ENCODE measurements around the gene PTPRK.

PTPRK gene

GRCh38 chr6:128414943-128415342 is 105.5 kb downstream of the PTPRK start:
- Histone ChIP-seq H3K4me3 (ENCODE audit: low read depth in 1 of 2, low read length in 1 of 2) (no peak overlapping the region), H3K27ac (no peak overlapping the region), H3K36me3 (no peaks in the 10 kb centered on the region), H3K9me3 (no peaks in the 10 kb centered on the region), H3K27me3 (no peaks in the 10 kb centered on the region), H3K4me1 (ENCODE audit: control insufficient read depth in 1 of 2, insufficient read depth in 1 of 2, low read depth in 1 of 2, low read length in 1 of 2) (no peaks in the 10 kb centered on the region)
- TF ChIP-seq, protein P1, sequence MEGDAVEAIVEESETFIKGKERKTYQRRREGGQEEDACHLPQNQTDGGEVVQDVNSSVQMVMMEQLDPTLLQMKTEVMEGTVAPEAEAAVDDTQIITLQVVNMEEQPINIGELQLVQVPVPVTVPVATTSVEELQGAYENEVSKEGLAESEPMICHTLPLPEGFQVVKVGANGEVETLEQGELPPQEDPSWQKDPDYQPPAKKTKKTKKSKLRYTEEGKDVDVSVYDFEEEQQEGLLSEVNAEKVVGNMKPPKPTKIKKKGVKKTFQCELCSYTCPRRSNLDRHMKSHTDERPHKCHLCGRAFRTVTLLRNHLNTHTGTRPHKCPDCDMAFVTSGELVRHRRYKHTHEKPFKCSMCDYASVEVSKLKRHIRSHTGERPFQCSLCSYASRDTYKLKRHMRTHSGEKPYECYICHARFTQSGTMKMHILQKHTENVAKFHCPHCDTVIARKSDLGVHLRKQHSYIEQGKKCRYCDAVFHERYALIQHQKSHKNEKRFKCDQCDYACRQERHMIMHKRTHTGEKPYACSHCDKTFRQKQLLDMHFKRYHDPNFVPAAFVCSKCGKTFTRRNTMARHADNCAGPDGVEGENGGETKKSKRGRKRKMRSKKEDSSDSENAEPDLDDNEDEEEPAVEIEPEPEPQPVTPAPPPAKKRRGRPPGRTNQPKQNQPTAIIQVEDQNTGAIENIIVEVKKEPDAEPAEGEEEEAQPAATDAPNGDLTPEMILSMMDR (IDR thresholded peaks at IDR 0.05): no peak

DNA sequence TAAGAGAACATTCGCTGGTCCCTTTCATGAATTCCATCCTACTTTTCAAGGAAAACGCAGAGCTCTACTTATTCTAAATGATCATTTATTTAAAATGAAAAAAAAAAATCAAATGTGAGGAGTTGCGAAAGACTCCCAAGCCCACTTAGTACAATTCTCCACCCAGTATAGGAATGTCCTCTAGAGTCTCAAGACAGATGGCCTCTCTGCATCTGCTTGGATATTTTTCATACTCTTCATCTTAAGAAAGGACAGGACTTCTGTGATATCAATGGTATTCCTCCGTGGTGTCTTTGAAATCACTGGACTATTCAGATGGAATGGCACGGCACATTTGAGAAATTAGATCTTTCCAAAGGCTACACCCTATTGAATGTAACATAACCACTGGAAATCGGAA is 107.1 kb downstream of the PTPRK start:
- no peaks in the 10 kb centered on the region for H3K9me3 ChIP-seq
- no peaks in the 10 kb centered on the region for H3K36me3 ChIP-seq
- no peaks in the 10 kb centered on the region for H3K4me1 ChIP-seq (ENCODE audit: control insufficient read depth in 1 of 2, insufficient read depth in 1 of 2, low read depth in 1 of 2, low read length in 1 of 2)
- TF ChIP-seq, protein P1 (IDR thresholded peaks at IDR 0.05): no peak
- no peak overlapping the region for H3K27ac ChIP-seq
- H3K4me3 ChIP-seq (ENCODE audit: low read depth in 1 of 2, low read length in 1 of 2): no peak overlapping the region
- H3K27me3 ChIP-seq: no peaks in the 10 kb centered on the region

GRCh38 chr6:128412680-128413079 is 107.7 kb downstream of the PTPRK start:
- Histone ChIP-seq H3K9me3 (no peaks in the 10 kb centered on the region), H3K4me1 (ENCODE audit: control insufficient read depth in 1 of 2, insufficient read depth in 1 of 2, low read depth in 1 of 2, low read length in 1 of 2) (no peaks in the 10 kb centered on the region), H3K27ac (no peak overlapping the region), H3K4me3 (ENCODE audit: low read depth in 1 of 2, low read length in 1 of 2) (no peak overlapping the region), H3K36me3 (no peaks in the 10 kb centered on the region), H3K27me3 (no peaks in the 10 kb centered on the region)
- TF ChIP-seq, protein P1 (IDR thresholded peaks at IDR 0.05): no peak

DNA sequence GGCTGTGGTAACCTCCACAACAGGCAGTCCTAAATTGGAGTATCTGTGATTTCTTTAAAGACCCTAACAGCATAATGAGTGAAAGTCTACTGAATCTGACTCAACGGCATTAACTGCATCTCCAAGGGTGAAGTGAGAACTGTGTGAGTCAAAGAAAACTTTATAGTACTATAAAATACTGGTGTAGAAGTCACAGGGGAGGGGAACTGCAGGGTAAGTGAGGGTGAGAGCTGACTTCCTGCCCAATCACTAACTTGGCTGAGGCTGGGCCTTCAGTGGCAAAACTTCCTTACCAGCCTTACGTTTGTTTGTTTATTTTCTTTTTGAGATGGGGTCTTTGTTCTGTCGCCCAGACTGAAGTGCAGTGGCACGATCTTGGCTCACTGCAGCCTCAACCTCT is 109.8 kb downstream of the PTPRK start:
- Histone ChIP-seq H3K9me3 (no peaks in the 10 kb centered on the region), H3K27ac (no peak overlapping the region), H3K4me1 (ENCODE audit: control insufficient read depth in 1 of 2, insufficient read depth in 1 of 2, low read depth in 1 of 2, low read length in 1 of 2) (no peaks in the 10 kb centered on the region), H3K27me3 (no peaks in the 10 kb centered on the region), H3K36me3 (no peaks in the 10 kb centered on the region), H3K4me3 (ENCODE audit: low read depth in 1 of 2, low read length in 1 of 2) (no peak overlapping the region)
- TF ChIP-seq, protein P1 (IDR thresholded peaks at IDR 0.05): no peak

- Histone ChIP-seq H3K36me3 (no peaks in the 10 kb centered on the region), H3K4me1 (ENCODE audit: control insufficient read depth in 1 of 2, insufficient read depth in 1 of 2, low read depth in 1 of 2, low read length in 1 of 2) (no peaks in the 10 kb centered on the region), H3K27ac (no peak overlapping the region), H3K4me3 (ENCODE audit: low read depth in 1 of 2, low read length in 1 of 2) (no peak overlapping the region), H3K27me3 (no peaks in the 10 kb centered on the region), H3K9me3 (no peaks in the 10 kb centered on the region)
- TF ChIP-seq, protein P1 (IDR thresholded peaks at IDR 0.05): no peak
These were observed 111.4 kb downstream of the PTPRK start for GRCh38 chr6:128409003-128409402.

DNA sequence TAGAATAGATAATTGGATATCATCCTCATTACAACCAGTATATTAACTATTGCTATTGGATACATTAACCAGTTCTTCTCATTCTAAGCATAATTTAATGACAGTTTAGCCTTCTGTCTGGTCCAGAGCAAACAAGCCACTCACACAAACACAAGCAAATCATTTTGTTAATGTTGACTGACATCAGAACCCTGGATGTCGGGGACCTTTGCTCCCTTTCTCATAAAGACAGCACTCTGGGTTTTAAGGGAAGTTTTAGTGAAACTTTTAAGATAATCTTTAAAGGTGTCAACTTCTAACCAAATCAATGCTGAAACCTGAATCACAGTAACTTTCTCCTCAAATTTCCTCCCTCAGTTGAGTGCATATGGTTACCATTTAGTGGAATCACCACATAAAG is 113.9 kb downstream of the PTPRK start:
- H3K36me3 ChIP-seq: no peaks in the 10 kb centered on the region
- no peak overlapping the region for H3K27ac ChIP-seq
- H3K4me1 ChIP-seq (ENCODE audit: control insufficient read depth in 1 of 2, insufficient read depth in 1 of 2, low read depth in 1 of 2, low read length in 1 of 2): no peaks in the 10 kb centered on the region
- H3K27me3 ChIP-seq: no peaks in the 10 kb centered on the region
- H3K4me3 ChIP-seq (ENCODE audit: low read depth in 1 of 2, low read length in 1 of 2): no peak overlapping the region
- no peaks in the 10 kb centered on the region for H3K9me3 ChIP-seq
- TF ChIP-seq, protein P1 (IDR thresholded peaks at IDR 0.05): no peak

Data from neutrophil (primary cell).